Heart left ventricle (tissue), 16 donors: ENCODE results near the gene ALKBH1. TPM values are rescaled to one million over a fixed set of nuclear protein-coding genes. Genes with fewer than 3 reads are reported as not detected.
A peak's percentile ranks its signal among the peaks of the same experiment; 100 is the strongest.
"Not testable (repeated sequence)": the region's sequence is repeated elsewhere in the genome, so short reads cannot be mapped to it uniquely, and the experiment has no call there.

ENCODE experiments used
- ATAC-seq, 4 donors: fragments of 200-7000 bp; cut with Tn5 transposase; one replicate each; pipeline ENCODE4 v1.9.1; 2020 to 2022; ENCODE audit warnings: moderate library complexity in 4 of 4, mild to moderate bottlenecking in 3 of 4, moderate number of reproducible peaks in 1 of 4
- DNase-seq, 5 donors: peaks; one replicate each; pipeline ENCODE4 v3.0.0-alpha.2; 2020
- H3K27ac ChIP-seq, 12 donors: fragments of 200-600 bp; sonication (generic) in 4 of 12; one replicate each; pipeline versions ENCODE4 v1.5.0 to v1.8.0; 2016 to 2022; ENCODE audit warnings: mild to moderate bottlenecking in 2 of 12
- H3K27me3 ChIP-seq, 9 donors: fragments of 200-600 bp; sonication (generic) in 2 of 9; one replicate each; pipeline versions ENCODE4 v1.5.1 to v1.8.0; 2016 to 2022; ENCODE audit warnings: mild to moderate bottlenecking in 3 of 9
- H3K36me3 ChIP-seq, 9 donors: fragments of 200-600 bp; sonication (generic) in 2 of 9; one replicate each; pipeline versions ENCODE4 v1.5.0 to v1.8.0; 2018 to 2022; ENCODE audit warnings: mild to moderate bottlenecking in 2 of 9
- H3K4me1 ChIP-seq, 12 donors: fragments of 200-600 bp; sonication (generic) in 4 of 12; one replicate each; pipeline versions ENCODE4 v1.5.0 to v1.8.0; 2016 to 2022; ENCODE audit warnings: mild to moderate bottlenecking in 3 of 12
- H3K4me3 ChIP-seq, 12 donors: fragments of 200-600 bp; sonication (generic) in 4 of 12; one replicate each; pipeline versions ENCODE4 v1.5.0 to v1.8.0; 2017 to 2022; ENCODE audit warnings: mild to moderate bottlenecking in 9 of 12, moderate library complexity in 4 of 12
- H3K9me3 ChIP-seq, 12 donors: fragments of 200-600 bp; sonication (generic) in 4 of 12; one replicate each; pipeline versions ENCODE4 v1.5.0 to v1.8.0; 2016 to 2022; ENCODE audit warnings: mild to moderate bottlenecking in 1 of 12
- CTCF ChIP-seq, 12 donors: fragments of 200-600 bp; sonication (generic) in 4 of 12; IDR thresholded peaks; one replicate each; pipeline versions ENCODE4 v1.5.0 to v1.8.0; 2018 to 2022; ENCODE audit warnings: antibody characterized with exemption in 12 of 12, mild to moderate bottlenecking in 5 of 12
- POLR2A ChIP-seq, 2 donors: fragments of 450-650 bp; IDR thresholded peaks; one replicate each; pipeline ENCODE4 v1.6.1; 2017; ENCODE audit warnings: antibody characterized with exemption in 2 of 2, mild to moderate bottlenecking in 2 of 2, moderate library complexity in 2 of 2
- WGBS, 4 donors: extraction: QIAGEN DNeasy Blood & Tissue Kit in 2 of 4; methylation state at CpG; one replicate each; pipeline versions ENCODE4 v1.1.5 to v1.1.7; 2013 to 2018; 5-methylcytosine and 5-hydroxymethylcytosine counted together
- intact Hi-C, 10 donors: fragments of 100-400 bp; cut with DNase I; formaldehyde crosslinking; loops; one replicate each; pipeline versions ENCODE4 v1.11.1 to v1.14.2; 2022
- long read RNA-seq, 3 donors: library from polyadenylated mRNA; unstranded; transcript quantifications; one replicate each; pipeline ENCODE4 v2.0.0, GENCODE V29; 2020 to 2021
- polyA plus RNA-seq, 2 donors: library from polyadenylated mRNA; stranded (reverse); fragments of 200-250 nt; gene quantifications; one replicate each; pipeline ENCODE4 v1.2.3, GENCODE V29; 2013
- total RNA-seq, 9 donors: library from RNA; depleted of rRNA in 2 of 9; stranded (reverse); fragments of >200 nt in 2 of 9; fragmentation: NEBNext Ultra II Directional in 3 of 9; extraction: Animal tissue kit (Norgen Biotek cat#: 25700) in 3 of 9; gene quantifications; one replicate each; pipeline versions ENCODE4 v1.1.0 to v1.2.4, GENCODE V29; 2016 to 2023
- donor health status: ischemic (EF 13 %, LVEDD 7.1; RV severe dilation, severe dysfunction).
- donor health status: healthy with polysubstance abuse.
- donor health status: DM: no; HTN: yes; CAD: no.
- donor health status: DM: no; HTN: no; CAD: no.
- donor health status: ischemic (EF 25% LVEDD 6.9; RV normal size, moderate dysfunction).
- donor health status: ischemic (EF 25% LVEDD 5.7; RV mildly dilated, moderate dysfunction).
- donor health status: healthy.
- donor health status: DM: yes; HTN: yes; CAD: no.
- donor health status: ischemic (EF 35%, LVEDD 5.7; RV mildly dilated, moderate dysfunction).
- donor health status: nonischemic (EF 11% LVEDD 7.7; RV severe dilation, severe dysfunction).
- donor health status: DM: yes; HTN: yes; CAD: no.
- donor health status: PGD.
- donor health status: ischemic (EF 29% LVEDD 5.4; RV normal size, mild dysfunction).
- donor health status: nonischemic (EF 23%, LVEDD 6.1; RV moderate dilation, normal function).

ALKBH1 gene
- total RNA-seq (10 to 100 TPM; 10.8 to 16.5 (median 12.5) TPM), polyA plus RNA-seq (10 to 100 TPM in 1 of 2 donors, 1 to 10 TPM in 1; 6.5 to 11.4 TPM)
- long read RNA-seq, donor 1, transcript ALKBH1-201 (6 exons, 2,594 nt), result major isoform, 7 of 8 reads
- long read RNA-seq, donor 1, partial matches to known transcripts, result 0 of 8 reads
- long read RNA-seq, donor 1, other reads (novel, unspliced or antisense), result 1 of 8 reads
- long read RNA-seq, donor 2, transcript ALKBH1-201 (6 exons, 2,594 nt), result major isoform, 38 of 43 reads
- long read RNA-seq, donor 2, partial matches to known transcripts, result 2 of 43 reads
- long read RNA-seq, donor 2, other reads (novel, unspliced or antisense), result 2 of 43 reads
- long read RNA-seq, donor 3, partial matches to known transcripts, result 0 of 5 reads
- long read RNA-seq, donor 3, other reads (novel, unspliced or antisense), result 1 of 5 reads

DNA sequence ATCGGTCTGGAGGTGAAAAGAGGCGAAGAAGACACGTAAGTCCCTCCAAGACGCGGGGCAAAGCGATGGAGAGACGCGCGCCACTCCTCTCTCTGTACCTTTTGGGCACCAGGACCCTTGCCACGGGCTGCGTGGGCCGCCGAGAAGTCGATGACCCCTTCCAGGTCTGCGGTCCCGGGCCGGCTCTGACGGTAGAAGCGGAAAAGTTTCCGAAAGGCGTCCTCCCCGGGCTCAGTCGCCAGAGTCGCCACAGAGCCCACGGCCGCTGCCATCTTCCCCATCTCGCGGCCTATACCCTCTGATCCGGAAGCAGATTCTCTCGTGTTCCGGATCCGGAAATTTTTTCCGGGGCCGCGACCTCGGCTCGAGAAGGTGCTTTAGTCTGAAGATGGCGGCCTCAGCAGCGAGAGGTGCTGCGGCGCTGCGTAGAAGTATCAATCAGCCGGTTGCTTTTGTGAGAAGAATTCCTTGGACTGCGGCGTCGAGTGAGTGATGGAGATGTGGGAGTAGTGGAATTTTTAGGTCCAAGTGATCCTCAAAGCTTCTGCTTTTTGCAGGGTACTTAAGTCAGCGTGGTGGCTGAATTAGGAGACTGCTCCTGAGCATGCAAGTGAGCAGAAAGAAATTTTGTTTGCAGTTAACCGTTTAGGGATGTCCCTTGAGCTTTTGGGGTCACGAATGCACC is at the start of gene ALKBH1, which contains the start of gene SLIRP:
Gene ALKBH1, minus strand, starts transcription at position 300 of the 685 bp plus-strand sequence. Its CDS starts 19 bp downstream, at position 281.
Gene SLIRP, plus strand, starts transcription at position 380 of the 685 bp plus-strand sequence. Its CDS starts 9 bp downstream, at position 389.
- Histone ChIP-seq H3K27me3 (no peaks in the 10 kb centered on the region), H3K4me1 (peaks cover 0 to 37% (median 27%) of the 10 kb centered on the region in 12 donors), H3K9me3 (no peaks in the 10 kb centered on the region), H3K27ac (peak within 1 kb of the TSS; percentile 20 to 82 (median 70)), H3K4me3 (peak within 1 kb of the TSS; percentile 61 to 97 (median 91)), H3K36me3 (peaks cover 0 to 57% (median 53%) of the 10 kb centered on the region in 9 donors)
- 0% methylated on average over 48 to 49 of the region's 49 CpGs for WGBS, 4 donors
- TF ChIP-seq CTCF (IDR thresholded peaks at IDR 0.05), result peak in 1 of 12 donors; percentile 1
- TF ChIP-seq POLR2A (IDR thresholded peaks at IDR 0.05), result peak in 1 of 2 donors; percentile 58
- peak; percentile 96 to 98 (median 98) for ATAC-seq
- DNase-seq, result peak; percentile 88 to 92 (median 90)
- intact Hi-C loops, result loop anchor here (2.0 to 10.0 kb wide), 7 partner anchors 51 to 253 kb away; partner anchors contain the start of genes AHSA1 (in 5 of the 10) and VIPAS39 (in 4 of the 10)

DNA sequence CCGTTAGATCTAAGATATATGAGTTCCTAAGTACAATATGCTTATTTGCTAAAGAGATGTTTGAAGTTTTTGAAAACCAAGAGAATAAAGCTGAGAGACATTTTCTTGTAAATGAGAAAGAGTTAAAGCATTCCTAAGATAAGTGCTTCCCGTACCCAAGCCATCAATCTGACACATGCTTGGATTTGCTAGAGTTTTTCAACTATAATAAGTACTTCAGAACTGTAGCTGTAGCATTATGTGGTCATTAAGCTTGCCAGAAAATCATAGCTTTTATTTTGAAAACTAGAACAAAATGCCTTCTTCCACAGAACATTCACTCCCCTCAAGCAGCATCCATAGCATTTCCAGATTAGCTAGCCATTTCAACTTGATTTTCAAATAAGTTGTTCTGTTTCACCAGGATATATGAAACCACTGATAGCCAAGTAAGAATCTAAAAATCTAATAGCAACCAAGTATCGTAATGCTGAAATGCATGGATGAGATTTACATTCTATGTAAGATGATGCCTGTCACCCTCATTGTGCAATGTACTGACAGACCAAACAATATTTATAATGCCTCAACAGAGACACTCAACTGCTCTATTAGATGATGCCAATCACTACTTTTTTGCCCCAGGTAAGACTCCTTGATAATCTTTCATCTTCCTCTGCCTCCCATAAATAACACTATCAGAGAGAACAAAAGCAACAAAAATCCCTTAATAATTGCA is 45.1 kb upstream of the ALKBH1 start:
- H3K27ac ChIP-seq, result no peak overlapping the region
- H3K36me3 ChIP-seq, result peaks cover 0 to 84% (median 64%) of the 10 kb centered on the region in 9 donors

DNA sequence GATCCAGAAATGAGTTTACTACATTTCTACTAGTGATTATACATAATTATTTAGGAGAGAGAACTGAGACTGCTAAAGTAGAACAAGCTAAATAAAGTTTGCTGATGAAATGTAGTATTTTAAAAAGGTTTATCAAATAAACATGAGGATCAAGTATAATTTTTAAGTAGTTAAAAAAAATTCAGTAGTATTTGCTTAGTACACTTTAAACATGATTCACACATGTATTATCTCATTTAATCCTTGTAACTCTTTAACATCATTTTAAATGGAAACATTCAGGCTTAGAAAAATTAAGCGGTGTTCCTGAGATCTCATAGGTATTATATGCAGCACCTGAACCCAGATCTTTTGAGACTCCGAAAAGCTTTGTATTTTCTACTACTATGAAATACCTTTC is 44.4 kb upstream of the ALKBH1 start:
- no peaks in the 10 kb centered on the region for H3K27me3 ChIP-seq
- no peak for DNase-seq
- H3K36me3 ChIP-seq, result peaks cover 0 to 88% (median 67%) of the 10 kb centered on the region in 9 donors
- H3K9me3 ChIP-seq, result no peaks in the 10 kb centered on the region
- WGBS, 4 donors, result 92 to 97% (median 96%) methylated on average over 2 of the region's 2 CpGs
- H3K4me1 ChIP-seq, result peaks cover 0 to 19% (median 10%) of the 10 kb centered on the region in 12 donors
- intact Hi-C loops, result no loop called here
- no peak overlapping the region for H3K27ac ChIP-seq
- H3K4me3 ChIP-seq, result no peak overlapping the region
- ATAC-seq, result no peak
- TF ChIP-seq POLR2A (IDR thresholded peaks at IDR 0.05), result no peak
- TF ChIP-seq CTCF (IDR thresholded peaks at IDR 0.05), result no peak

More for the DNA sequence above, 45.1 kb upstream of the ALKBH1 start:
- Histone ChIP-seq H3K27me3 (no peaks in the 10 kb centered on the region), H3K4me3 (no peak overlapping the region), H3K4me1 (peaks cover 0 to 24% (median 14%) of the 10 kb centered on the region in 12 donors), H3K9me3 (no peaks in the 10 kb centered on the region)
- intact Hi-C loops, result no loop called here
- ATAC-seq (no peak), DNase-seq (no peak)
- WGBS, 4 donors, result 53 to 72% (median 61%) methylated on average over 3 of the region's 3 CpGs
- no peak for TF ChIP-seq POLR2A (IDR thresholded peaks at IDR 0.05)
- no peak for TF ChIP-seq CTCF (IDR thresholded peaks at IDR 0.05)

- H3K27me3 ChIP-seq, H3K4me1 ChIP-seq, H3K9me3 ChIP-seq, ATAC-seq, DNase-seq, H3K4me3 ChIP-seq, intact Hi-C loops, H3K27ac ChIP-seq: not testable (repeated sequence)
- peaks cover 0 to 88% (median 74%) of the 10 kb centered on the region in 9 donors for H3K36me3 ChIP-seq
- WGBS, 4 donors, result 90 to 95% (median 93%) methylated on average over 13 to 33 of the region's 33 CpGs
These were observed 39.6 kb upstream of the ALKBH1 start for GRCh38 chr14:77747425-77747824.
